Gastroesophageal sphincter (tissue), 4 donors: ENCODE data around the gene KRT83. TPM values are rescaled to one million over a fixed set of nuclear protein-coding genes. Genes with fewer than 3 reads are reported as not detected.

ENCODE experiments used
- ATAC-seq: fragments of 150-250 bp; one replicate; pipeline ENCODE4 v1.9.1; 2016; ENCODE audit warnings: mild to moderate bottlenecking, moderate library complexity
- H3K27ac ChIP-seq, 4 donors: fragments of 200-600 bp; sonication (generic) in 3 of 4; 1 replicate in 3 of 4; 2 replicates in 1 of 4; pipeline ENCODE4 v1.5.1; 2016 to 2019
- H3K27me3 ChIP-seq: fragments of 200-600 bp; sonication (generic); one replicate; pipeline ENCODE4 v1.5.1; 2019
- H3K36me3 ChIP-seq, 2 donors: fragments of 200-600 bp; sonication (generic); one replicate each; pipeline ENCODE4 v1.5.1; 2019; ENCODE audit warnings: control low read depth in 1 of 2
- H3K4me1 ChIP-seq, 3 donors: fragments of 200-600 bp; sonication (generic); 1 replicate in 2 of 3; 2 replicates in 1 of 3; pipeline ENCODE4 v1.5.1; 2016 to 2019; ENCODE audit warnings: control low read depth in 2 of 3
- H3K4me3 ChIP-seq, 2 donors: fragments of 200-600 bp; sonication (generic); one replicate each; pipeline ENCODE4 v1.5.1; 2019; ENCODE audit warnings: mild to moderate bottlenecking in 1 of 2, moderate library complexity in 1 of 2
- H3K9me3 ChIP-seq, 3 donors: fragments of 200-600 bp; sonication (generic); one replicate each; pipeline ENCODE4 v1.5.1; 2017 to 2019; ENCODE audit warnings: control low read depth in 2 of 3
- EP300 ChIP-seq: sonication (generic); formaldehyde crosslinking; IDR thresholded peaks from one replicate; pipeline ENCODE4 v1.6.1; 2017; ENCODE audit warnings: antibody characterized with exemption, mild to moderate bottlenecking
- POLR2A ChIP-seq, 2 donors: fragments of 450-650 bp; IDR thresholded peaks; one replicate each; pipeline ENCODE4 v1.6.1; 2017; ENCODE audit warnings: antibody characterized with exemption in 2 of 2, mild to moderate bottlenecking in 2 of 2, moderate library complexity in 1 of 2
- POLR2AphosphoS5 ChIP-seq: sonication (generic); formaldehyde crosslinking; IDR thresholded peaks from one replicate; pipeline ENCODE4 v1.6.1; 2017; ENCODE audit warnings: antibody characterized with exemption
- WGBS, 2 donors: methylation state at CpG; one replicate each; pipeline ENCODE4 v1.1.5; 2018; ENCODE audit warnings: low coverage in 1 of 2; 5-methylcytosine and 5-hydroxymethylcytosine counted together
- total RNA-seq, 4 donors: library from RNA; depleted of rRNA; stranded (reverse); fragments of >200 nt; gene quantifications; one replicate each; pipeline ENCODE4 v1.1.0, GENCODE V29; 2016
- TF ChIP-seq, protein P1 (sequence below), 4 experiments: fragments of 200-600 bp in 2 of 4; fragments of 450-650 bp in 2 of 4; sonication (generic) in 1 of 4; IDR thresholded peaks; one replicate each; pipeline ENCODE4 v1.5.1; 2017 to 2019; ENCODE audit warnings: antibody characterized with exemption in 4 of 4, mild to moderate bottlenecking in 2 of 4, moderate library complexity in 2 of 4

Gene KRT83
- total RNA-seq, 4 donors from 2014 or later, result not detected

GRCh38 chr12:52313926-52314325 lies 7.3 kb downstream of the KRT83 start:
- WGBS, 2 donors, result 75 to 80% methylated on average over 1 to 3 of the region's 9 CpGs
- Histone ChIP-seq H3K9me3 (no peaks in the 10 kb centered on the region), H3K27me3 (peaks cover 29% of the 10 kb centered on the region), H3K4me3 (no peak overlapping the region), H3K36me3 (no peaks in the 10 kb centered on the region), H3K4me1 (peaks cover 0 to 4% (median 0%) of the 10 kb centered on the region in 3 donors), H3K27ac (no peak overlapping the region)
- ATAC-seq, result no peak
- TF ChIP-seq EP300, result no peak
- no peak for TF ChIP-seq POLR2AphosphoS5
- no peak for TF ChIP-seq POLR2A (IDR thresholded peaks at IDR 0.05)
- TF ChIP-seq, protein P1, sequence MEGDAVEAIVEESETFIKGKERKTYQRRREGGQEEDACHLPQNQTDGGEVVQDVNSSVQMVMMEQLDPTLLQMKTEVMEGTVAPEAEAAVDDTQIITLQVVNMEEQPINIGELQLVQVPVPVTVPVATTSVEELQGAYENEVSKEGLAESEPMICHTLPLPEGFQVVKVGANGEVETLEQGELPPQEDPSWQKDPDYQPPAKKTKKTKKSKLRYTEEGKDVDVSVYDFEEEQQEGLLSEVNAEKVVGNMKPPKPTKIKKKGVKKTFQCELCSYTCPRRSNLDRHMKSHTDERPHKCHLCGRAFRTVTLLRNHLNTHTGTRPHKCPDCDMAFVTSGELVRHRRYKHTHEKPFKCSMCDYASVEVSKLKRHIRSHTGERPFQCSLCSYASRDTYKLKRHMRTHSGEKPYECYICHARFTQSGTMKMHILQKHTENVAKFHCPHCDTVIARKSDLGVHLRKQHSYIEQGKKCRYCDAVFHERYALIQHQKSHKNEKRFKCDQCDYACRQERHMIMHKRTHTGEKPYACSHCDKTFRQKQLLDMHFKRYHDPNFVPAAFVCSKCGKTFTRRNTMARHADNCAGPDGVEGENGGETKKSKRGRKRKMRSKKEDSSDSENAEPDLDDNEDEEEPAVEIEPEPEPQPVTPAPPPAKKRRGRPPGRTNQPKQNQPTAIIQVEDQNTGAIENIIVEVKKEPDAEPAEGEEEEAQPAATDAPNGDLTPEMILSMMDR (IDR thresholded peaks at IDR 0.05), result no peak

DNA sequence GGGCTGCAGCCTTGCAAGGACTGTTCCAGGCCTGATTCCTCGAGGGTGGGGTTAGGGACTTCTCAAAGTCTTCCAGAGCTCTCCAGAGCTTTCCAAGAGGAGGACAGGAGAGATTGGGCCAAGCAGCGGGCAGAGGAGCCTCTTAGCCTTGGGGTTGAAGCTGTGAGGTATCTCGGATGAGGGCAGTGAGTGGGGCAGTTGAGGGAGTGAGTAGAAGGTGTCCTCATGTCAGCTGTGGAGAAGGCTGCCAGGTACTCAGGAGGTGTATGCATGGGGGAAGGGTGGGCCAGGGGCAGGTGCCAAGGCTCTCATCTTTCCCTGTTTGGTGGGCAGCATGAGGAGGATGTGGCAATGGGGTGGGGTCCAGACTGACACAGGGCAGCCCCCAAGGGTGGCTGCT lies 7.7 kb downstream of the KRT83 start:
- no peaks in the 10 kb centered on the region for H3K36me3 ChIP-seq
- no peak overlapping the region for H3K4me3 ChIP-seq
- peaks cover 0 to 9% (median 0%) of the 10 kb centered on the region in 3 donors for H3K4me1 ChIP-seq
- no peaks in the 10 kb centered on the region for H3K9me3 ChIP-seq
- no peak overlapping the region for H3K27ac ChIP-seq
- ATAC-seq, result no peak
- TF ChIP-seq, protein P1 (IDR thresholded peaks at IDR 0.05), result no peak
- TF ChIP-seq POLR2A (IDR thresholded peaks at IDR 0.05), result no peak
- TF ChIP-seq POLR2AphosphoS5, result no peak
- TF ChIP-seq EP300, result no peak
- WGBS, 2 donors, result 40 to 72% methylated on average over 1 to 3 of the region's 3 CpGs
- H3K27me3 ChIP-seq, result peaks cover 25% of the 10 kb centered on the region

DNA sequence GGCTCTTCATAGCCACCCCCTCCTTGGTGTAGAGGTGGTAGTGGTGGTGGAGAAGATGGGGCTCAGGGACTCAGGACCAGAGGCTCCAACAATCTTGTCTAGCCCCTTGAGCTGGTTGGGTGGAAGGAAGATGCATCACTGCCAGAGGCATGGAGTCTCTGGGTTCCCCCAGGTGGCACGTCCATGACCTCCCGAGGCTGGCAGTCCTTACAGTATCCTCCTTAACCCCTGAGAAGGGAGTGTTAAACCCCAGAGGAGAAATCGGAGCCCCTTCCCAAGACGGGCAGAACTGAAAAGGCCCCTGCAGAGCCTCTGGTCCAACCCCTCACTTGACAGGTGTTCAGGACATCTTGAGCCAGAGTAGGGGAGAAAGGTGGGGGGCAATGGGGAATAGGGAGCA lies 9.1 kb downstream of the KRT83 start:
- peaks cover 0 to 20% (median 6%) of the 10 kb centered on the region in 3 donors for H3K4me1 ChIP-seq
- no peak for ATAC-seq
- no peak overlapping the region for H3K4me3 ChIP-seq
- TF ChIP-seq POLR2A (IDR thresholded peaks at IDR 0.05) (no peak), POLR2AphosphoS5 (no peak), EP300 (no peak)
- TF ChIP-seq, protein P1 (IDR thresholded peaks at IDR 0.05), result no peak
- no peak overlapping the region for H3K27ac ChIP-seq
- no peaks in the 10 kb centered on the region for H3K9me3 ChIP-seq
- no peaks in the 10 kb centered on the region for H3K36me3 ChIP-seq
- 80% methylated on average over 1 of the region's 4 CpGs; no CpG with 5 or more reads in 1 of the 2 donors for WGBS, 2 donors
- H3K27me3 ChIP-seq, result peaks cover 19% of the 10 kb centered on the region

DNA sequence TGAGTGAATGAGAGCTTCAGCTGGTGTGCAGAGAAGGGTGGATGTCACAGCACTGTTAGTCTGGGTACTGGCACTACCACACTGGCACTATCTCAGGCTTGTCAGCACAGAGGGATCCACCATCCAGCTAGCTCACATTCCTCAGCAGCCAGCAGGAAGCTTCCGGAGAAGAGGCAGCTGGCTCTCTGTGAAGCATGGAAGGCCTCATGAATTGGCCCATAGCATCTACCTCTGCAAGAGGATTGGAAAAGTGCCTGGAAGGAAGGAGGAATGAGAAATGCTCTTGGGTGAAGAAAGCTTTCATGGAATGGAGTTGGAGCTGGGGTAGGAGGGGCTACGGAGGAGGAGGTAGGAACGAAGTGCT lies 9.9 kb downstream of the KRT83 start:
- Histone ChIP-seq H3K4me3 (no peak overlapping the region), H3K27ac (no peak overlapping the region), H3K4me1 (peaks cover 0 to 20% (median 6%) of the 10 kb centered on the region in 3 donors), H3K9me3 (no peaks in the 10 kb centered on the region), H3K36me3 (no peaks in the 10 kb centered on the region), H3K27me3 (peaks cover 19% of the 10 kb centered on the region)
- TF ChIP-seq POLR2A (IDR thresholded peaks at IDR 0.05) (no peak), POLR2AphosphoS5 (no peak), EP300 (no peak)
- TF ChIP-seq, protein P1 (IDR thresholded peaks at IDR 0.05), result no peak
- no peak for ATAC-seq
- WGBS, 2 donors, result 80 to 89% methylated on average over 2 to 3 of the region's 3 CpGs

DNA sequence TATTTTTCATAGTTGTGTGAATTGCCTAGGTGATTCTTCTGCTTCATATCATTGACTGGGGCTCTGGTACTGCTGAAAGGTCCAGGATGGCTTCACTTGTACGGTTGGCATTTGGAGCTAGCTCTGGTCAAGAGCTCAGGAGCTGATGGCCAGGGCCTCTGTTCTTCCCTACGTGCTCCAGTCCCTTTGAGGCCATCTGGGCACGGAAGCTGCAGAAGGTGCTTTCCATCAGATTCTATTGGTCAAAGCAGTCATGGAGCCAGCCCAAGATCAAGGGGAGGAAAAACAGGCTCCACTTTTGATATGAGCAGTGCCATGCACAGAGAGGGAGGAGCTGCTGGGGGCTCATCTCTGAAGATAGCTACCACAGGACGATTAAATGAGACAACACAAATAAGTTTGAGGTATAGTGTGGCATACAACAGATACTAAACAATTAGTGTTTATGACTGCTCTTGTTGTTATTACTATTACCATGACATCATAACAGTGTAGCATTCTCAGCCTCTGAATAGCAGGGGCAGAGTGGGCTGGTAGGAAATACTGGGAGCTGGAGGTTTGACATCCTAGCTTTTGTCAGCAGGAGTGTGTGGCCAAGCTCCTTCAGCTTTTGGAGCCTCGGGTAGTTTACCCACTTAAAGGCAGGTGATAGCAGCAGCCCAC lies 10.4 kb downstream of the KRT83 start:
- Histone ChIP-seq H3K27ac (no peak overlapping the region), H3K27me3 (peaks cover 19% of the 10 kb centered on the region), H3K4me1 (peaks cover 0 to 20% (median 6%) of the 10 kb centered on the region in 3 donors), H3K36me3 (no peaks in the 10 kb centered on the region), H3K9me3 (no peaks in the 10 kb centered on the region), H3K4me3 (no peak overlapping the region)
- TF ChIP-seq EP300 (no peak), POLR2A (IDR thresholded peaks at IDR 0.05) (no peak), POLR2AphosphoS5 (no peak)
- 69 to 80% methylated on average over 2 to 3 of the region's 5 CpGs for WGBS, 2 donors
- ATAC-seq, result no peak
